GM23248 (cell line): ENCODE data around the gene CFAP54.

ENCODE experiments used
- EZH2 ChIP-seq: fragments of 200-600 bp; sonication (generic); IDR thresholded peaks from 2 replicates; pipeline ENCODE4 v1.6.1; 2018; ENCODE audit warnings: antibody characterized with exemption, mild to moderate bottlenecking; ENCODE audit not compliant: insufficient read depth, poor library complexity, severe bottlenecking
- EZH2phosphoT487 ChIP-seq: fragments of 200-600 bp; sonication (generic); IDR thresholded peaks from 2 replicates; pipeline ENCODE4 v1.6.1; 2018; ENCODE audit warnings: antibody characterized with exemption, moderate library complexity, mild to moderate bottlenecking, low read depth; ENCODE audit not compliant: insufficient read depth

DNA sequence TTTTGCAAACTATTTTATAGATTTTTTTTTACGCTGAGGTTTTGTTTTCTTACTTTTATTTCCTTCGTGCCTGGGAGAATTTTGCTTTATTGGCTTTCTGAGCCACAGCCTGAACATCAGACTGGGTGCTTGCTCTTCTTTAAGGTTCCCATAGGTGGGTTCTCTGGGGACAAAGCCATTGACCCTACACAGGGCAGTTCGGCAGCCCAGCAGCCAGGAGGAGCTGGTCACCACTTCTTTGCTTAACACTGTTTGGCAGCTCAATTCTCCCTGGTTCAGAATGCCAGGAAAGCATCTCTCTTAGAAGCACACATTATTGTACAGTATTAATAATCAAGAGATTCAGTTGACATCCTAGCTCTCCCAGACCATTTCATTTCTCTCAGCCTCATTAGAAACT, 276.9 kb downstream of the CFAP54 start:
- TF ChIP-seq EZH2phosphoT487: no peak
- no peak for TF ChIP-seq EZH2
